HCT116 (cell line): ENCODE results near the gene OR10P1. TPM values are rescaled to one million over a fixed set of nuclear protein-coding genes. Genes with fewer than 3 reads are reported as not detected.

Experiments used
- ATAC-seq: fragments of 200-7000 bp; cut with Tn5 transposase; 2 replicates; pipeline ENCODE4 v1.9.1; 2020; ENCODE audit warnings: mild to moderate bottlenecking, moderate library complexity
- BruUV-seq: library from RNA; stranded (reverse); fragments of 400-500 nt; replicated peaks from 2 replicates; lab custom pipeline; 2021; lab: Mats Ljungman, UMichigan
- CTCF ChIA-PET: fragments of 300-600 bp; sonication (Branson Sonifier 250); formaldehyde crosslinking; loops from one replicate; lab custom pipeline; 2021; ENCODE audit warnings: antibody characterized with exemption; lab: Charles Lee
- POLR2A ChIA-PET: fragments of 300-600, 350-600 bp; sonication (Branson Sonifier 250); formaldehyde crosslinking; loops from one replicate; lab custom pipeline; 2021; ENCODE audit warnings: antibody characterized with exemption; lab: Charles Lee
- RAD21 ChIA-PET, 2 experiments: fragments of 300-600 bp; sonication (Branson Sonifier 250); formaldehyde crosslinking; loops; one replicate each; lab custom pipeline; 2023; ENCODE audit warnings: low total read pairs in 2 of 2; ENCODE audit not compliant: uncharacterized antibody in 2 of 2, unreplicated experiment in 2 of 2, low non-redundant PET in 1 of 2; lab: Charles Lee
- DNase-seq: peaks from one replicate; pipeline ENCODE4 v3.0.0-alpha.2; 2010; ENCODE audit warnings: low read depth, low spot score
- H2AFZ ChIP-seq: fragments of 200-600 bp; shearing (Covaris generic), sonication (generic); 2 replicates; pipeline ENCODE4 v1.6.1; 2017; ENCODE audit warnings: low read depth, mixed run types, mixed read lengths, antibody characterized with exemption, low read length; ENCODE audit not compliant: poor library complexity, severe bottlenecking
- H3K27ac ChIP-seq: 2 replicates; pipeline ENCODE4 v1.5.1; 2012; ENCODE audit warnings: low read depth, low read length
- H3K27me3 ChIP-seq: fragments of 200-600 bp; sonication (generic); 2 replicates; pipeline ENCODE4 v1.6.1; 2016; ENCODE audit warnings: mixed run types, low read length, mixed read lengths; ENCODE audit not compliant: insufficient read depth
- H3K36me3 ChIP-seq, 2 experiments: fragments of 200-500 bp in 1 of 2; fragments of 200-600 bp in 1 of 2; sonication (Bioruptor generic) in 1 of 2; sonication (generic) in 1 of 2; 2 replicates each; pipeline versions ENCODE4 v1.5.1 to v1.6.1; 2014 to 2016; ENCODE audit warnings: low read length in 2 of 2, inconsistent platforms in 1 of 2, mixed read lengths in 1 of 2, mixed run types in 1 of 2; ENCODE audit not compliant: insufficient read depth in 2 of 2, control insufficient read depth in 1 of 2
- H3K4me1 ChIP-seq, 2 experiments: fragments of 200-600 bp in 1 of 2; sonication (generic) in 1 of 2; 2 replicates each; pipeline versions ENCODE4 v1.5.1 to v1.6.1; 2012 to 2017; ENCODE audit warnings: low read length in 2 of 2, inconsistent platforms in 1 of 2, mild to moderate bottlenecking in 1 of 2, mixed read lengths in 1 of 2, mixed run types in 1 of 2, moderate library complexity in 1 of 2; ENCODE audit not compliant: insufficient read depth in 2 of 2, control insufficient read depth in 1 of 2
- H3K4me2 ChIP-seq: fragments of 200-600 bp; sonication (generic); 2 replicates; pipeline ENCODE4 v1.6.1; 2017; ENCODE audit warnings: mixed run types, low read length, mixed read lengths
- H3K4me3 ChIP-seq, 2 experiments: fragments of 200-600 bp in 1 of 2; sonication (generic) in 1 of 2; replicated peaks in 1 of 2; 2 replicates each; pipeline ENCODE4 v1.5.1; 2011 to 2016; ENCODE audit warnings: low read length in 2 of 2, control low read depth in 1 of 2, low read depth in 1 of 2, mild to moderate bottlenecking in 1 of 2, mixed read lengths in 1 of 2, mixed run types in 1 of 2
- H3K79me2 ChIP-seq: fragments of 200-600 bp; sonication (generic); 2 replicates; pipeline ENCODE4 v1.6.1; 2017; ENCODE audit warnings: mild to moderate bottlenecking, mixed run types, low read length, moderate library complexity, mixed read lengths; ENCODE audit not compliant: insufficient read depth
- H3K9ac ChIP-seq: fragments of 200-600 bp; sonication (generic); 2 replicates; pipeline ENCODE4 v1.6.1; 2016; ENCODE audit warnings: low read length, mixed read lengths
- H3K9me2 ChIP-seq: fragments of 200-600 bp; sonication (generic), shearing (Covaris generic); 2 replicates; pipeline ENCODE4 v1.6.1; 2017; ENCODE audit warnings: mixed run types, mild to moderate bottlenecking, moderate library complexity; ENCODE audit not compliant: insufficient read depth
- H3K9me3 ChIP-seq, 2 experiments: fragments of 200-500 bp in 1 of 2; fragments of 200-600 bp in 1 of 2; sonication (Bioruptor generic) in 1 of 2; sonication (generic) in 1 of 2; 2 replicates each; pipeline ENCODE4 v1.6.1; 2014 to 2017; ENCODE audit warnings: low read length in 2 of 2, mixed read lengths in 2 of 2, inconsistent platforms in 1 of 2, low read depth in 1 of 2, mild to moderate bottlenecking in 1 of 2, mixed run types in 1 of 2, moderate library complexity in 1 of 2; ENCODE audit not compliant: control insufficient read depth in 1 of 2, insufficient read depth in 1 of 2
- H4K20me1 ChIP-seq: fragments of 200-600 bp; sonication (generic), shearing (Covaris generic); 2 replicates; pipeline ENCODE4 v1.6.1; 2017; ENCODE audit warnings: mixed run types, mild to moderate bottlenecking, moderate library complexity; ENCODE audit not compliant: insufficient read depth
- ATF3 ChIP-seq: IDR thresholded peaks from 2 replicates; pipeline ENCODE4 v1.6.1; 2012
- CEBPB ChIP-seq: IDR thresholded peaks from 2 replicates; pipeline ENCODE4 v1.6.1; 2012; ENCODE audit warnings: low read depth
- CTCF ChIP-seq, 3 experiments: fragments of 200-600 bp in 1 of 3; sonication (generic) in 1 of 3; IDR thresholded peaks in 2 of 3; conservative IDR thresholded peaks in 1 of 3; 2 replicates each; pipeline ENCODE4 v1.5.1; 2012 to 2017; ENCODE audit warnings: low read depth in 2 of 3, low read length in 2 of 3, antibody characterized with exemption in 1 of 3, borderline replicate concordance in 1 of 3, control low read depth in 1 of 3, mild to moderate bottlenecking in 1 of 3, mixed read lengths in 1 of 3, mixed run types in 1 of 3, moderate library complexity in 1 of 3; ENCODE audit not compliant: insufficient read depth in 1 of 3
- EGR1 ChIP-seq: IDR thresholded peaks from 2 replicates; pipeline ENCODE4 v1.6.1; 2012; ENCODE audit warnings: low read depth
- ELF1 ChIP-seq: IDR thresholded peaks from 2 replicates; pipeline ENCODE4 v1.6.1; 2012; ENCODE audit warnings: low read depth, borderline replicate concordance
- EZH2phosphoT487 ChIP-seq: fragments of 200-600 bp; IDR thresholded peaks from 2 replicates; pipeline ENCODE4 v1.6.1; 2018; ENCODE audit warnings: antibody characterized with exemption, borderline replicate concordance
- FOSL1 ChIP-seq: IDR thresholded peaks from 2 replicates; pipeline ENCODE4 v1.6.1; 2012; ENCODE audit warnings: low read depth
- POLR2A ChIP-seq: IDR thresholded peaks from 2 replicates; pipeline ENCODE4 v1.7.0; 2011; ENCODE audit warnings: borderline replicate concordance; ENCODE audit not compliant: insufficient read depth, insufficient read length; ENCODE audit errors: extremely low read depth
- POLR2AphosphoS5 ChIP-seq: IDR thresholded peaks from 2 replicates; pipeline ENCODE4 v1.6.1; 2011; ENCODE audit warnings: mild to moderate bottlenecking, low read depth, low read length, moderate library complexity
- RAD21 ChIP-seq: IDR thresholded peaks from 2 replicates; pipeline ENCODE4 v1.6.1; 2012; ENCODE audit warnings: low read depth, mild to moderate bottlenecking
- SIN3A ChIP-seq: IDR thresholded peaks from 2 replicates; pipeline ENCODE4 v1.6.1; 2012; ENCODE audit warnings: low read depth
- SP1 ChIP-seq: IDR thresholded peaks from 2 replicates; pipeline ENCODE4 v1.6.1; 2012; ENCODE audit warnings: low read depth
- SRF ChIP-seq: IDR thresholded peaks from 2 replicates; pipeline ENCODE4 v1.6.1; 2012; ENCODE audit warnings: low read depth
- YY1 ChIP-seq: IDR thresholded peaks from 2 replicates; pipeline ENCODE4 v1.6.1; 2011; ENCODE audit warnings: low read length, low read depth, moderate library complexity, mild to moderate bottlenecking; ENCODE audit not compliant: insufficient replicate concordance; ENCODE audit errors: extremely low read depth
- ZBTB33 ChIP-seq: IDR thresholded peaks from 2 replicates; pipeline ENCODE4 v1.6.1; 2011; ENCODE audit warnings: mild to moderate bottlenecking, low read length, moderate library complexity; ENCODE audit not compliant: insufficient replicate concordance; ENCODE audit errors: extremely low read depth
- ZFX ChIP-seq: fragments of 450-650 bp; IDR thresholded peaks from 2 replicates; pipeline ENCODE4 v1.6.1; 2017
- ZNF274 ChIP-seq: fragments of 200-500 bp; sonication (Bioruptor generic); IDR thresholded peaks from 2 replicates; pipeline ENCODE4 v1.6.1; 2014; ENCODE audit warnings: mild to moderate bottlenecking, low read depth, low read length, inconsistent platforms
- intact Hi-C: fragments of 100-400 bp; cut with micrococcal nuclease; formaldehyde crosslinking; loops from 2 replicates; pipeline ENCODE4 v1.10.0; 2022
- total RNA-seq: library from RNA; stranded (reverse); gene quantifications from one replicate; pipeline ENCODE4 v1.2.1, GENCODE V29; 2021; ENCODE audit not compliant: unreplicated experiment
- TF ChIP-seq, protein P1 (sequence below): IDR thresholded peaks from 2 replicates; pipeline ENCODE4 v1.6.1; 2012; ENCODE audit warnings: low read depth

Gene OR10P1
- total RNA-seq, 1 experiment from 2014 or later: not detected

DNA sequence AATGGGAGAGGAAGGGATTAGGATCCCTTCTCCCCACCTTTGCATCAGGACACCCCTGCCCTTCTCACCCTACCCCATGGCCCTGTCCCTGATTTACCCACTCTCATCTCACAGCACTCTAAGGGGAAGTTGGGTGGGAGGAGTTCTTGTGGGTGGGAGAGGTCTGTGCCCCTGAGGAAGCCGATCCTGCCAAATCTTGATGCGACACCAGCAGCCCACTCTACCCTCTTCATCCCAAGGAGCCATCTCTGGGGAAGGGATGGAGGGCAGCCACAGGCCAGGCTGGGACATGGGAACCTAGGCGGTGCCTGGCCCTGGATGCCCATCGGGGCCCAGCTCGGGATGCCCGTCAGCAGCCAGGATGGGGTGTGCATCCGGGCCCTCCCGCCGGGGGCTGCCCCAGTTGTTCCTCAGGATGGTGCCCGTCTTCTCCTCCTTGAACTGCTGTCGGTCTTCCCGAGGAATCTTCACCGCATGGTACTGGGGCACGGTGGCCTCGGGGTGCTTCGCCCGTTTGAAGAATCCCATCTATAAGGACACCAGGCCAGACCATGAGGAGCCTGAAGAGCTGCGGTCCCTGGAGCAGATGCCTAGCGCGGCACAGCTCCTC is 48.2 kb downstream of the OR10P1 start (continued):
- TF ChIP-seq POLR2AphosphoS5 (no peak), EGR1 (no peak), ELF1 (no peak)

- no peaks in the 10 kb centered on the region for H3K27me3 ChIP-seq
Measured at GRCh38 chr12:55685671-55686070, 49.0 kb downstream of the OR10P1 start.

More at GRCh38 chr12:55685671-55686070, 49.0 kb downstream of the OR10P1 start:
- H4K20me1 ChIP-seq: no peaks in the 10 kb centered on the region
- ChIA-PET CTCF (no interaction called here), POLR2A (no interaction called here), RAD21 (no interaction called here)
- H3K4me2 ChIP-seq: no peak overlapping the region
- peaks cover 7 to 24% of the 10 kb centered on the region in 2 experiments for H3K4me1 ChIP-seq
- 0 out of 2 replicates have a peak, but pooled peaks cover 5% of the 10 kb centered on the region for H3K79me2 ChIP-seq
- no peak for ATAC-seq
- no peak for DNase-seq
- no peak overlapping the region for H3K9ac ChIP-seq
- H2AFZ ChIP-seq: no peak overlapping the region
- no peaks in the 10 kb centered on the region for H3K36me3 ChIP-seq
- no peaks in the 10 kb centered on the region for H3K9me3 ChIP-seq
- no TSS peak for BruUV-seq
- no peak overlapping the region for H3K4me3 ChIP-seq
- intact Hi-C loops: no loop called here
- no peak overlapping the region for H3K27ac ChIP-seq
- no peak for TF ChIP-seq SP1
- no peak for TF ChIP-seq CTCF (IDR thresholded peaks at IDR 0.05 in 2 of 3, conservative IDR thresholded peaks at IDR 0.05 in 1 of 3; ENCODE audit: borderline replicate concordance in 1 of 3, insufficient read depth in 1 of 3, low read depth in 2 of 3, low read length in 2 of 3)
- TF ChIP-seq, protein P1, sequence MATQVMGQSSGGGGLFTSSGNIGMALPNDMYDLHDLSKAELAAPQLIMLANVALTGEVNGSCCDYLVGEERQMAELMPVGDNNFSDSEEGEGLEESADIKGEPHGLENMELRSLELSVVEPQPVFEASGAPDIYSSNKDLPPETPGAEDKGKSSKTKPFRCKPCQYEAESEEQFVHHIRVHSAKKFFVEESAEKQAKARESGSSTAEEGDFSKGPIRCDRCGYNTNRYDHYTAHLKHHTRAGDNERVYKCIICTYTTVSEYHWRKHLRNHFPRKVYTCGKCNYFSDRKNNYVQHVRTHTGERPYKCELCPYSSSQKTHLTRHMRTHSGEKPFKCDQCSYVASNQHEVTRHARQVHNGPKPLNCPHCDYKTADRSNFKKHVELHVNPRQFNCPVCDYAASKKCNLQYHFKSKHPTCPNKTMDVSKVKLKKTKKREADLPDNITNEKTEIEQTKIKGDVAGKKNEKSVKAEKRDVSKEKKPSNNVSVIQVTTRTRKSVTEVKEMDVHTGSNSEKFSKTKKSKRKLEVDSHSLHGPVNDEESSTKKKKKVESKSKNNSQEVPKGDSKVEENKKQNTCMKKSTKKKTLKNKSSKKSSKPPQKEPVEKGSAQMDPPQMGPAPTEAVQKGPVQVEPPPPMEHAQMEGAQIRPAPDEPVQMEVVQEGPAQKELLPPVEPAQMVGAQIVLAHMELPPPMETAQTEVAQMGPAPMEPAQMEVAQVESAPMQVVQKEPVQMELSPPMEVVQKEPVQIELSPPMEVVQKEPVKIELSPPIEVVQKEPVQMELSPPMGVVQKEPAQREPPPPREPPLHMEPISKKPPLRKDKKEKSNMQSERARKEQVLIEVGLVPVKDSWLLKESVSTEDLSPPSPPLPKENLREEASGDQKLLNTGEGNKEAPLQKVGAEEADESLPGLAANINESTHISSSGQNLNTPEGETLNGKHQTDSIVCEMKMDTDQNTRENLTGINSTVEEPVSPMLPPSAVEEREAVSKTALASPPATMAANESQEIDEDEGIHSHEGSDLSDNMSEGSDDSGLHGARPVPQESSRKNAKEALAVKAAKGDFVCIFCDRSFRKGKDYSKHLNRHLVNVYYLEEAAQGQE: no peak
- TF ChIP-seq ZNF274: no peak
- TF ChIP-seq SIN3A: no peak
- TF ChIP-seq FOSL1: no peak
- no peak for TF ChIP-seq SRF
- TF ChIP-seq ATF3: no peak
- TF ChIP-seq CEBPB: no peak
- TF ChIP-seq ELF1: no peak
- no peak for TF ChIP-seq ZBTB33
- no peak for TF ChIP-seq EZH2phosphoT487
- no peak for TF ChIP-seq ZFX
- TF ChIP-seq YY1: no peak
- no peak for TF ChIP-seq EGR1
- no peak for TF ChIP-seq POLR2A
- TF ChIP-seq POLR2AphosphoS5: no peak
- no peak for TF ChIP-seq RAD21
- TF ChIP-seq, all 23 proteins: peak for 0
- no peaks in the 10 kb centered on the region for H3K9me2 ChIP-seq
